ENCODE results near the gene PACSIN2. TPM values are rescaled to one million over a fixed set of nuclear protein-coding genes. Genes with fewer than 3 reads are reported as not detected.

Gene PACSIN2
- total RNA-seq, 1 experiment from 2014 or later = 224 TPM

GRCh38 chr22:42879371-42880021 lies 135.5 kb downstream of the PACSIN2 start:
- no TSS peak for BruUV-seq (replicated peaks)
- Mint-ChIP-seq H3K27ac (ENCODE audit: unreplicated experiment) (no peak overlapping the region), H3K4me3 (ENCODE audit: low read depth, unreplicated experiment) (no peak overlapping the region), H3K9me3 (ENCODE audit: low read depth, unreplicated experiment) (no peaks in the 10 kb centered on the region), H3K4me1 (ENCODE audit: low read depth, unreplicated experiment) (no peaks in the 10 kb centered on the region), H3K27me3 (ENCODE audit: unreplicated experiment) (no peaks in the 10 kb centered on the region), H3K36me3 (ENCODE audit: insufficient read depth, unreplicated experiment) (peaks cover 85% of the 10 kb centered on the region)
- CTCF ChIA-PET = interaction anchor here (0.6 kb wide), 1 partner anchor 235 kb away, joined by 4 read pairs; no protein-coding TSS in a partner anchor
- intact Hi-C loops (cut with micrococcal nuclease; ENCODE audit: unreplicated experiment) = no loop called here
- DNase-seq = no peak
- no peak for TF ChIP-seq CTCF (IDR thresholded peaks at IDR 0.05; ENCODE audit: unreplicated experiment)

GRCh38 chr22:42878561-42879305 lies 136.2 kb downstream of the PACSIN2 start:
- H3K4me1 Mint-ChIP-seq (ENCODE audit: low read depth, unreplicated experiment) = no peaks in the 10 kb centered on the region
- no peak overlapping the region for H3K4me3 Mint-ChIP-seq (ENCODE audit: low read depth, unreplicated experiment)
- peaks cover 87% of the 10 kb centered on the region for H3K36me3 Mint-ChIP-seq (ENCODE audit: insufficient read depth, unreplicated experiment)
- no peak for TF ChIP-seq CTCF (IDR thresholded peaks at IDR 0.05; ENCODE audit: unreplicated experiment)
- no peak overlapping the region for H3K27ac Mint-ChIP-seq (ENCODE audit: unreplicated experiment)
- CTCF ChIA-PET = no interaction called here
- intact Hi-C loops (cut with micrococcal nuclease; ENCODE audit: unreplicated experiment) = no loop called here
- H3K27me3 Mint-ChIP-seq (ENCODE audit: unreplicated experiment) = no peaks in the 10 kb centered on the region
- no peak for DNase-seq
- BruUV-seq (replicated peaks) = no TSS peak
- no peaks in the 10 kb centered on the region for H3K9me3 Mint-ChIP-seq (ENCODE audit: low read depth, unreplicated experiment)

DNA sequence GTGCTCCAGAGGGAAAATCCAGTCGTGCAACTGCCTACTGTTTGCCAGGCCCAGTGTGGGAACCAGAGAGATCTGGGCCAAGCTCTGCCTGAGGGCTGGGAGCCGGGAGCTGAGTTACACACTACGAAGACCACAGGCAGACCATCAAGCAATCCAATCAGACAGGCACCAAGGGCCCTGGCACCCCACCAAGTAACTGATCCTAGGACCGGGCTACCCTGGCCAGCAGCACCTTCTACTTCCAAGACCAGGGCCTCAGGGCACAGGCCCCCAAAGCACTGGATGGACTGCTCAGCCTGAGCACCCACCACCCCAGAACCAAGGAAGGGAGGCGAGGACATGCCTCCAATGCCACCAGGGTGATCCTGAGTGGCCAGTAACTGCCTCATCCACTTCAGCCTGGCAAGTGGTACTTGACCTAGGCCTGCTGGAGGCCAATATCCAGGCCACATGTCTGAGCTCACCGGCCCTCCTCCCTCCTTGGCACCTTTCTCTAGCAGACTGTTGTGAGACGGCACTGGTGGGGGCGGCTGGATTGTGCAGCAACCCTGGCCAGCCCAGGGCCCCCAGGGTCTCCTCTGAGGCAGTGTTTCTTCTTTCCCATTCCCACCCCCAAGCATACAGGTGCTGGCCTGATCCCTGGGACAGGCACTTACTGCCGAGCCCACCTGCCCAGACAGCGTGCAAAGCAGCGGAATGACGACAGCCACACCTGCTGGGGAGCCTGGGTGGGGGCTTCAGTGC lies 137.2 kb downstream of the PACSIN2 start:
- no peak for TF ChIP-seq CTCF (IDR thresholded peaks at IDR 0.05; ENCODE audit: unreplicated experiment)
- no peaks in the 10 kb centered on the region for H3K27me3 Mint-ChIP-seq (ENCODE audit: unreplicated experiment)
- no peaks in the 10 kb centered on the region for H3K4me1 Mint-ChIP-seq (ENCODE audit: low read depth, unreplicated experiment)
- peaks cover 87% of the 10 kb centered on the region for H3K36me3 Mint-ChIP-seq (ENCODE audit: insufficient read depth, unreplicated experiment)
- CTCF ChIA-PET = interaction anchor here (0.5 kb wide), 1 partner anchor 275 kb away, joined by 3 read pairs; no protein-coding TSS in a partner anchor
- BruUV-seq (replicated peaks) = no TSS peak
- no peaks in the 10 kb centered on the region for H3K9me3 Mint-ChIP-seq (ENCODE audit: low read depth, unreplicated experiment)
- no peak overlapping the region for H3K27ac Mint-ChIP-seq (ENCODE audit: unreplicated experiment)
- DNase-seq = no peak
- no peak overlapping the region for H3K4me3 Mint-ChIP-seq (ENCODE audit: low read depth, unreplicated experiment)
- intact Hi-C loops (cut with micrococcal nuclease; ENCODE audit: unreplicated experiment) = no loop called here

- no peak for TF ChIP-seq CTCF (IDR thresholded peaks at IDR 0.05; ENCODE audit: unreplicated experiment)
- CTCF ChIA-PET = interaction anchor here (0.5 kb wide), 1 partner anchor 276 kb away, joined by 3 read pairs; no protein-coding TSS in a partner anchor
- Mint-ChIP-seq H3K27me3 (ENCODE audit: unreplicated experiment) (no peaks in the 10 kb centered on the region), H3K9me3 (ENCODE audit: low read depth, unreplicated experiment) (no peaks in the 10 kb centered on the region), H3K36me3 (ENCODE audit: insufficient read depth, unreplicated experiment) (peaks cover 84% of the 10 kb centered on the region), H3K27ac (ENCODE audit: unreplicated experiment) (no peak overlapping the region), H3K4me1 (ENCODE audit: low read depth, unreplicated experiment) (no peaks in the 10 kb centered on the region), H3K4me3 (ENCODE audit: low read depth, unreplicated experiment) (no peak overlapping the region)
- intact Hi-C loops (cut with micrococcal nuclease; ENCODE audit: unreplicated experiment) = no loop called here
- no peak for DNase-seq
- BruUV-seq (replicated peaks) = no TSS peak
Observed at GRCh38 chr22:42877158-42877557, 137.8 kb downstream of the PACSIN2 start.

All from Calu3 (cell line).